KMS-11 (cell line): ENCODE results near the gene LHFPL2.

Source experiments
- H2AFZ ChIP-seq: fragments of 200-600 bp; sonication (generic); 2 replicates; pipeline ENCODE4 v1.6.1; 2016; ENCODE audit warnings: antibody characterized with exemption, mixed run types, low read depth
- H3K27ac ChIP-seq: fragments of 200-600 bp; sonication (generic); 2 replicates; pipeline ENCODE4 v1.6.1; 2016; ENCODE audit warnings: mild to moderate bottlenecking, mixed run types
- H3K27me3 ChIP-seq: fragments of 200-600 bp; sonication (generic); 2 replicates; pipeline ENCODE4 v1.6.1; 2017; ENCODE audit warnings: mild to moderate bottlenecking, low read depth, mixed run types, moderate library complexity; ENCODE audit not compliant: insufficient read depth
- H3K36me3 ChIP-seq: fragments of 200-600 bp; sonication (generic); 2 replicates; pipeline ENCODE4 v1.6.1; 2017; ENCODE audit warnings: mild to moderate bottlenecking, mixed run types; ENCODE audit not compliant: insufficient read depth
- H3K4me1 ChIP-seq: fragments of 200-600 bp; sonication (generic); 2 replicates; pipeline ENCODE4 v1.6.1; 2016; ENCODE audit warnings: mild to moderate bottlenecking, low read depth, mixed run types; ENCODE audit not compliant: poor library complexity, severe bottlenecking
- H3K4me2 ChIP-seq: fragments of 200-600 bp; sonication (generic); 2 replicates; pipeline ENCODE4 v1.7.0; 2016; ENCODE audit warnings: mild to moderate bottlenecking, mixed run types
- H3K4me3 ChIP-seq: fragments of 200-600 bp; sonication (generic); IDR thresholded peaks from 2 replicates; pipeline ENCODE4 v1.6.1; 2017; ENCODE audit warnings: low read depth, low read length, mixed read lengths; ENCODE audit not compliant: insufficient read depth
- H3K79me2 ChIP-seq: fragments of 200-600 bp; sonication (generic); 2 replicates; pipeline ENCODE4 v1.6.1; 2016; ENCODE audit warnings: low read depth, mixed run types; ENCODE audit not compliant: insufficient read depth
- H3K9ac ChIP-seq: fragments of 200-600 bp; sonication (generic); 2 replicates; pipeline ENCODE4 v1.6.1; 2016; ENCODE audit warnings: mild to moderate bottlenecking, mixed run types
- H4K20me1 ChIP-seq: fragments of 200-600 bp; sonication (generic); 2 replicates; pipeline ENCODE4 v1.6.1; 2016; ENCODE audit warnings: mild to moderate bottlenecking, mixed run types; ENCODE audit not compliant: insufficient read depth
- CTCF ChIP-seq: fragments of 200-600 bp; sonication (generic); conservative IDR thresholded peaks from 2 replicates; pipeline ENCODE4 v1.6.1; 2017; ENCODE audit warnings: low read depth, mild to moderate bottlenecking, antibody characterized with exemption, low read length, moderate library complexity, mixed read lengths

LHFPL2 gene

DNA sequence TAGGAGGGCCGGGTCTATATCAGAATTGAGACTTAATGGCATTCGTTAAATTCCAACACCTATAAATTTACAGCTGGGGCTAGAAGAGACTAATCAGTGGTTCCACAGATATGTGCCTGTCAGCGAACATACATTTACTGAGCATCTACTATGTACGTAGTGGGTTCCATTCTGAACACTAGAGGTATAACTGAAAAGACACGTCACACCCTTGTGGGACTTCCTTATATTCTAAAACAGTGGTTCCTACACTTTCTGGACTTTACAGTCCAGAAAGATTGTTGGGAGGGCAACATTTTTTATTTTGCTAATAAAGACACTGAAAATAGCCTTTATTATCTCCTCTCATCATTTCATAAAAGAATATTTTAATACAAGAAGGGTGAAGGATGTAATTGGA, 147.7 kb downstream of the LHFPL2 start:
- Histone ChIP-seq H4K20me1 (no peaks in the 10 kb centered on the region), H3K27me3 (no peaks in the 10 kb centered on the region), H2AFZ (no peak overlapping the region), H3K4me1 (peaks cover 28% of the 10 kb centered on the region), H3K27ac (no peak overlapping the region), H3K79me2 (no peaks in the 10 kb centered on the region), H3K4me3 (no peak overlapping the region), H3K9ac (no peak overlapping the region), H3K36me3 (no peaks in the 10 kb centered on the region), H3K4me2 (no peak overlapping the region)
- TF ChIP-seq CTCF, result no peak

- Histone ChIP-seq H3K27ac (no peak overlapping the region), H3K36me3 (no peaks in the 10 kb centered on the region), H3K4me1 (peaks cover 28% of the 10 kb centered on the region), H3K9ac (no peak overlapping the region), H2AFZ (no peak overlapping the region), H3K4me3 (no peak overlapping the region), H3K79me2 (no peaks in the 10 kb centered on the region), H3K4me2 (no peak overlapping the region), H4K20me1 (no peaks in the 10 kb centered on the region), H3K27me3 (no peaks in the 10 kb centered on the region)
- TF ChIP-seq CTCF, result no peak
These were observed 148.5 kb downstream of the LHFPL2 start for GRCh38 chr5:78500028-78500427.

GRCh38 chr5:78499485-78499884, 149.1 kb downstream of the LHFPL2 start:
- Histone ChIP-seq H3K4me3 (no peak overlapping the region), H3K27ac (no peak overlapping the region), H3K36me3 (no peaks in the 10 kb centered on the region), H3K4me1 (peaks cover 28% of the 10 kb centered on the region), H3K79me2 (no peaks in the 10 kb centered on the region), H3K4me2 (no peak overlapping the region), H4K20me1 (no peaks in the 10 kb centered on the region), H3K9ac (no peak overlapping the region), H2AFZ (no peak overlapping the region), H3K27me3 (no peaks in the 10 kb centered on the region)
- no peak for TF ChIP-seq CTCF

GRCh38 chr5:78497573-78498533, 150.7 kb downstream of the LHFPL2 start:
- Histone ChIP-seq H3K27me3 (no peaks in the 10 kb centered on the region), H4K20me1 (no peaks in the 10 kb centered on the region), H3K36me3 (no peaks in the 10 kb centered on the region), H3K79me2 (no peaks in the 10 kb centered on the region), H2AFZ (no peak overlapping the region), H3K4me3 (no peak overlapping the region), H3K4me1 (peaks cover 28% of the 10 kb centered on the region), H3K27ac (peak overlapping the region; percentile 35; the same call in 1 of the 2 replicates), H3K9ac (no peak overlapping the region), H3K4me2 (peak overlapping the region; percentile 34; the same call in 1 of the 2 replicates)
- no peak for TF ChIP-seq CTCF
